OCI-LY3 (cell line): ENCODE measurements around the gene MCAT.
"Not testable (repeated sequence)": the region's sequence is repeated elsewhere in the genome, so short reads cannot be mapped to it uniquely, and the experiment has no call there.

ENCODE experiments used
- H2AFZ ChIP-seq: fragments of 200-600, 300-600 bp; shearing (Covaris generic); 2 replicates; pipeline ENCODE4 v1.6.0; 2014; ENCODE audit warnings: antibody characterized with exemption, low read depth, low read length
- H3K27ac ChIP-seq: fragments of 200-600, 300-600 bp; sonication (generic); 2 replicates; pipeline ENCODE4 v1.5.1; 2014; ENCODE audit warnings: mild to moderate bottlenecking, low read length, moderate library complexity, mixed read lengths
- H3K27me3 ChIP-seq: fragments of 200-600, 300-600 bp; sonication (generic); 2 replicates; pipeline ENCODE4 v1.6.1; 2014; ENCODE audit warnings: low read depth, low read length, mixed read lengths
- H3K36me3 ChIP-seq: fragments of 200-600, 300-600 bp; sonication (generic); replicated peaks from 2 replicates; pipeline ENCODE3; 2014; ENCODE audit warnings: low read depth, low read length, mixed read lengths
- H3K4me1 ChIP-seq: fragments of 300-600, 200-600 bp; sonication (generic); 2 replicates; pipeline ENCODE4 v1.6.1; 2014; ENCODE audit warnings: low read length, mixed read lengths
- H3K4me2 ChIP-seq: fragments of 200-600, 300-600 bp; sonication (generic); 2 replicates; pipeline ENCODE4 v1.6.1; 2014; ENCODE audit warnings: low read length, mixed read lengths
- H3K4me3 ChIP-seq: fragments of 300-600, 200-600 bp; sonication (generic); 2 replicates; pipeline ENCODE4 v1.5.1; 2014; ENCODE audit warnings: antibody characterized with exemption, mild to moderate bottlenecking, low read length, moderate library complexity
- H3K79me2 ChIP-seq: fragments of 300-600, 200-600 bp; shearing (Covaris generic); 2 replicates; pipeline ENCODE4 v1.6.1; 2014; ENCODE audit warnings: mild to moderate bottlenecking, low read length, mixed read lengths
- H3K9ac ChIP-seq: fragments of 300-600, 200-600 bp; shearing (Covaris generic); 2 replicates; pipeline ENCODE4 v1.6.0; 2014; ENCODE audit warnings: mild to moderate bottlenecking, low read length, moderate library complexity
- H3K9me3 ChIP-seq: fragments of 200-600, 300-600 bp; shearing (Covaris generic); 2 replicates; pipeline ENCODE4 v1.6.1; 2014; ENCODE audit warnings: low read length, mixed read lengths; ENCODE audit not compliant: insufficient read depth
- H4K20me1 ChIP-seq: fragments of 200-600, 300-600 bp; sonication (generic); 2 replicates; pipeline ENCODE4 v1.6.1; 2016; ENCODE audit warnings: low read length, mixed read lengths; ENCODE audit not compliant: insufficient read depth
- CTCF ChIP-seq: fragments of 200-600, 300-600 bp; sonication (generic); IDR thresholded peaks from 2 replicates; pipeline ENCODE4 v1.5.1; 2014; ENCODE audit warnings: antibody characterized with exemption, low read length, low read depth
- EZH2phosphoT487 ChIP-seq: fragments of 200-600 bp; shearing (Covaris generic); IDR thresholded peaks from 2 replicates; pipeline ENCODE4 v1.6.1; 2018; ENCODE audit warnings: antibody characterized with exemption, mixed run types, low read depth

Gene MCAT

GRCh38 chr22:43151251-43152002 is 8.2 kb upstream of the MCAT start, which contains the start of gene TSPO:
TSS of gene TSPO (plus strand) at chr22:43151559. CDS start at chr22:43159239, 7,680 bp downstream.
- Histone ChIP-seq H3K27me3 (peaks cover 6% of the 10 kb centered on the region), H3K9ac (peak within 1 kb of the TSS; percentile 66), H3K4me2 (peak within 1 kb of the TSS; percentile 92), H4K20me1 (no peaks in the 10 kb centered on the region), H3K4me3 (peak within 1 kb of the TSS; percentile 83), H2AFZ (peak within 1 kb of the TSS; percentile 90), H3K36me3 (no peaks in the 10 kb centered on the region), H3K9me3 (no peaks in the 10 kb centered on the region), H3K27ac (no peak within 1 kb of the TSS), H3K79me2 (no peaks in the 10 kb centered on the region), H3K4me1 (peaks cover 26% of the 10 kb centered on the region)
- TF ChIP-seq EZH2phosphoT487, result no peak
- TF ChIP-seq CTCF, result no peak

- Histone ChIP-seq H3K9ac (peak overlapping the region; percentile 66), H3K27ac (no peak overlapping the region)
Measured at GRCh38 chr22:43150731-43151206, 7.6 kb upstream of the MCAT start.

GRCh38 chr22:43148581-43148980 is 5.4 kb upstream of the MCAT start:
- no peak overlapping the region for H2AFZ ChIP-seq
- H3K9me3 ChIP-seq, result no peaks in the 10 kb centered on the region
- no peaks in the 10 kb centered on the region for H3K79me2 ChIP-seq
- H3K9ac ChIP-seq, result no peak overlapping the region
- no peak overlapping the region for H3K27ac ChIP-seq
- H3K4me2 ChIP-seq, result no peak overlapping the region
- peaks cover 6% of the 10 kb centered on the region for H3K27me3 ChIP-seq
- no peaks in the 10 kb centered on the region for H3K36me3 ChIP-seq
- H4K20me1 ChIP-seq, result no peaks in the 10 kb centered on the region
- H3K4me1 ChIP-seq, result peaks cover 32% of the 10 kb centered on the region
- TF ChIP-seq CTCF (no peak), EZH2phosphoT487 (no peak)
- no peak overlapping the region for H3K4me3 ChIP-seq

More at GRCh38 chr22:43150731-43151206, 7.6 kb upstream of the MCAT start:
- H3K9me3 ChIP-seq, result no peaks in the 10 kb centered on the region
- H4K20me1 ChIP-seq, result no peaks in the 10 kb centered on the region
- TF ChIP-seq CTCF, result no peak
- TF ChIP-seq EZH2phosphoT487, result no peak
- H2AFZ ChIP-seq, result peak overlapping the region; percentile 90
- H3K36me3 ChIP-seq, result no peaks in the 10 kb centered on the region
- H3K4me3 ChIP-seq, result peak overlapping the region; percentile 83
- H3K79me2 ChIP-seq, result no peaks in the 10 kb centered on the region
- peaks cover 28% of the 10 kb centered on the region for H3K4me1 ChIP-seq
- H3K4me2 ChIP-seq, result peak overlapping the region; percentile 92
- peaks cover 6% of the 10 kb centered on the region for H3K27me3 ChIP-seq

GRCh38 chr22:43147821-43148220 is 4.6 kb upstream of the MCAT start:
- Histone ChIP-seq H2AFZ (peak overlapping the region; percentile 61; the same call in 1 of the 2 replicates), H3K36me3 (no peaks in the 10 kb centered on the region), H3K4me2 (peak overlapping the region; percentile 45; the same call in 1 of the 2 replicates), H3K27ac (no peak overlapping the region), H3K9ac (no peak overlapping the region), H4K20me1 (no peaks in the 10 kb centered on the region), H3K4me1 (peaks cover 30% of the 10 kb centered on the region), H3K4me3 (no peak overlapping the region), H3K9me3 (no peaks in the 10 kb centered on the region), H3K79me2 (peaks cover 3% of the 10 kb centered on the region), H3K27me3 (peaks cover 6% of the 10 kb centered on the region)
- TF ChIP-seq EZH2phosphoT487, result no peak
- no peak for TF ChIP-seq CTCF

- Histone ChIP-seq H3K4me1 (peaks cover 27% of the 10 kb centered on the region), H3K4me3 (peak overlapping the region; percentile 6; the same call in 1 of the 2 replicates), H3K79me2 (peaks cover 18% of the 10 kb centered on the region), H3K4me2 (peak overlapping the region; percentile 25), H2AFZ (peak overlapping the region; percentile 54)
- H3K27me3 ChIP-seq, H3K9me3 ChIP-seq, H4K20me1 ChIP-seq, H3K36me3 ChIP-seq, H3K9ac ChIP-seq, H3K27ac ChIP-seq: not testable (repeated sequence)
Measured at GRCh38 chr22:43146332-43146731, 3.1 kb upstream of the MCAT start.

- not testable (repeated sequence) for H3K27ac ChIP-seq, H3K4me2 ChIP-seq, H4K20me1 ChIP-seq
Measured at GRCh38 chr22:43145371-43145770, 2.2 kb upstream of the MCAT start.

More at GRCh38 chr22:43145371-43145770, 2.2 kb upstream of the MCAT start:
- H3K9ac ChIP-seq, H2AFZ ChIP-seq, H3K9me3 ChIP-seq, H3K4me3 ChIP-seq, H3K27me3 ChIP-seq: not testable (repeated sequence)
- H3K4me1 ChIP-seq, result peaks cover 27% of the 10 kb centered on the region
- peaks cover 23% of the 10 kb centered on the region for H3K79me2 ChIP-seq
- peaks cover 13% of the 10 kb centered on the region for H3K36me3 ChIP-seq
